Hepatocyte (in vitro differentiated cells): Measurements from ENCODE around the gene FNIP2. TPM values are rescaled to one million over a fixed set of nuclear protein-coding genes. Genes with fewer than 3 reads are reported as not detected.

Experiments
- DNase-seq: peaks from one replicate; pipeline ENCODE4 v3.0.0-alpha.2; 2016; ENCODE audit warnings: low spot score
- H2AFZ ChIP-seq: fragments of 200-600 bp; sonication (generic); 2 replicates; pipeline ENCODE4 v1.6.0; 2016; ENCODE audit warnings: antibody characterized with exemption, mild to moderate bottlenecking
- H3K27ac ChIP-seq: fragments of 200-600 bp; sonication (generic); 2 replicates; pipeline ENCODE4 v1.5.1; 2016; ENCODE audit warnings: mild to moderate bottlenecking
- H3K27me3 ChIP-seq: fragments of 200-600 bp; sonication (generic); 2 replicates; pipeline ENCODE4 v1.6.1; 2016
- H3K36me3 ChIP-seq: fragments of 200-600 bp; sonication (generic); replicated peaks from 2 replicates; pipeline ENCODE4 v1.5.1; 2016; ENCODE audit warnings: low read depth; ENCODE audit not compliant: insufficient read depth
- H3K4me1 ChIP-seq: fragments of 200-600 bp; sonication (generic); 2 replicates; pipeline ENCODE4 v1.5.1; 2016; ENCODE audit warnings: mild to moderate bottlenecking, moderate library complexity; ENCODE audit not compliant: insufficient read depth
- H3K4me2 ChIP-seq: fragments of 200-600 bp; sonication (generic); 2 replicates; pipeline ENCODE4 v1.6.0; 2016
- H3K4me3 ChIP-seq: fragments of 200-600 bp; sonication (generic); 2 replicates; pipeline ENCODE4 v1.5.1; 2016; ENCODE audit warnings: mild to moderate bottlenecking
- H3K79me2 ChIP-seq: fragments of 200-600 bp; sonication (generic); 2 replicates; pipeline ENCODE4 v1.6.0; 2017; ENCODE audit warnings: mild to moderate bottlenecking
- H3K9me2 ChIP-seq: fragments of 200-600 bp; sonication (generic); replicated peaks from 2 replicates; pipeline ENCODE4 v1.6.0; 2017; ENCODE audit warnings: mild to moderate bottlenecking; ENCODE audit not compliant: insufficient read depth
- H3K9me3 ChIP-seq: fragments of 200-600 bp; sonication (generic); 2 replicates; pipeline ENCODE4 v1.5.1; 2016; ENCODE audit warnings: low read depth, mild to moderate bottlenecking
- H4K20me1 ChIP-seq: fragments of 200-600 bp; sonication (generic); 2 replicates; pipeline ENCODE4 v1.6.0; 2016; ENCODE audit warnings: mild to moderate bottlenecking; ENCODE audit not compliant: insufficient read depth, poor library complexity, severe bottlenecking
- CTCF ChIP-seq: fragments of 200-600 bp; sonication (generic); IDR thresholded peaks from 2 replicates; pipeline ENCODE4 v1.5.1; 2016; ENCODE audit warnings: antibody characterized with exemption, mild to moderate bottlenecking; ENCODE audit not compliant: poor library complexity
- EZH2 ChIP-seq: fragments of 200-600 bp; sonication (generic); IDR thresholded peaks from 2 replicates; pipeline ENCODE4 v1.6.1; 2016; ENCODE audit warnings: antibody characterized with exemption, mild to moderate bottlenecking, borderline replicate concordance
- EZH2phosphoT487 ChIP-seq: fragments of 200-600 bp; sonication (generic); IDR thresholded peaks from one replicate; pipeline ENCODE4 v1.6.1; 2018; ENCODE audit warnings: antibody characterized with exemption, mild to moderate bottlenecking, low read depth, moderate library complexity; ENCODE audit not compliant: unreplicated experiment, severe bottlenecking
- WGBS: methylation state at CpG from one replicate; pipeline ENCODE4 v1.1.6; 2016; ENCODE audit warnings: low lambda C conversion rate; ENCODE audit errors: missing lambda C conversion rate; 5-methylcytosine and 5-hydroxymethylcytosine counted together
- polyA plus RNA-seq: library from polyadenylated mRNA; unstranded; fragments of >200 nt; fragmentation: Nextera tagmentation; extraction: Ambion mirVana; gene quantifications from 2 replicates; pipeline ENCODE4 v1.2.1, GENCODE V29; 2016
- total RNA-seq: library from RNA; depleted of rRNA; stranded (reverse); fragments of >200 nt; gene quantifications from 2 replicates; pipeline ENCODE4 v1.2.3, GENCODE V29; 2014

The FNIP2 gene
- total and polyA plus RNA-seq, 2 experiments from 2014 or later = 20.8 to 61.0 TPM

- Histone ChIP-seq H3K4me2 (no peak overlapping the region), H3K27ac (peak overlapping the region; percentile 49), H3K9me3 (no peaks in the 10 kb centered on the region), H3K27me3 (no peaks in the 10 kb centered on the region), H3K79me2 (no peaks in the 10 kb centered on the region), H3K4me3 (no peak overlapping the region), H4K20me1 (no peaks in the 10 kb centered on the region), H2AFZ (no peak overlapping the region), H3K4me1 (peaks cover 9% of the 10 kb centered on the region), H3K9me2 (no peaks in the 10 kb centered on the region), H3K36me3 (no peaks in the 10 kb centered on the region)
- no peak for TF ChIP-seq EZH2phosphoT487
- no peak for TF ChIP-seq EZH2
- no peak for TF ChIP-seq CTCF
- DNase-seq = no peak
- WGBS = 68% methylated on average over 2 of the region's 2 CpGs
Observed at GRCh38 chr4:158835226-158836001, 66.6 kb downstream of the FNIP2 start.

DNA sequence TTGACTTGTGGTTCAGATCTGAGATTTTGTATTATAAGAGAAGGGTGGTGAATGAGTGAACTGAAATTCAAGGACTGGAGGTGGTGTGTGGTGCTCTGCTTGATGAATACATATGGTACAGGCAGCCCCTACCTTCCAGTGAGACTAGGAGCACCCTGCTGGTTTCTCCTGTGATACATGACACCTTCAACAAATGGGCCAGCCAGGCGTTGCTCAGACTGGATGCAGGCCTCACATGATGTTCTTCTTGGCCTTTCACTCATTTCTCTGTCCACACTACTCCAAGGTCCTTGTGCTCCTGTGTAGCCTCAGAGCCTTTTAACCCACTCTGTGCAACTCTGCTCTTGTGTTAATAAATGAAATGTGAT lies 67.2 kb downstream of the FNIP2 start:
- no peaks in the 10 kb centered on the region for H3K9me2 ChIP-seq
- peaks cover 10% of the 10 kb centered on the region for H3K4me1 ChIP-seq
- H3K36me3 ChIP-seq = no peaks in the 10 kb centered on the region
- DNase-seq = no peak
- 80% methylated on average over 1 of the region's 1 CpG for WGBS
- H3K27ac ChIP-seq = peak overlapping the region; percentile 49
- no peak for TF ChIP-seq EZH2phosphoT487
- no peak overlapping the region for H3K4me3 ChIP-seq
- H3K79me2 ChIP-seq = no peaks in the 10 kb centered on the region
- H2AFZ ChIP-seq = no peak overlapping the region
- H3K4me2 ChIP-seq = no peak overlapping the region
- H4K20me1 ChIP-seq = no peaks in the 10 kb centered on the region
- no peaks in the 10 kb centered on the region for H3K9me3 ChIP-seq
- no peaks in the 10 kb centered on the region for H3K27me3 ChIP-seq

GRCh38 chr4:158836828-158837449 lies 68.1 kb downstream of the FNIP2 start:
- Histone ChIP-seq H3K4me3 (no peak overlapping the region), H3K27me3 (no peaks in the 10 kb centered on the region), H4K20me1 (no peaks in the 10 kb centered on the region), H3K9me2 (no peaks in the 10 kb centered on the region), H3K4me2 (no peak overlapping the region), H3K9me3 (no peaks in the 10 kb centered on the region), H3K36me3 (no peaks in the 10 kb centered on the region), H3K79me2 (no peaks in the 10 kb centered on the region), H2AFZ (no peak overlapping the region), H3K27ac (peak overlapping the region; percentile 74), H3K4me1 (peaks cover 14% of the 10 kb centered on the region)
- DNase-seq = no peak
- TF ChIP-seq EZH2phosphoT487 (no peak), EZH2 (no peak), CTCF (no peak)
- WGBS = 79% methylated on average over 4 of the region's 4 CpGs

DNA sequence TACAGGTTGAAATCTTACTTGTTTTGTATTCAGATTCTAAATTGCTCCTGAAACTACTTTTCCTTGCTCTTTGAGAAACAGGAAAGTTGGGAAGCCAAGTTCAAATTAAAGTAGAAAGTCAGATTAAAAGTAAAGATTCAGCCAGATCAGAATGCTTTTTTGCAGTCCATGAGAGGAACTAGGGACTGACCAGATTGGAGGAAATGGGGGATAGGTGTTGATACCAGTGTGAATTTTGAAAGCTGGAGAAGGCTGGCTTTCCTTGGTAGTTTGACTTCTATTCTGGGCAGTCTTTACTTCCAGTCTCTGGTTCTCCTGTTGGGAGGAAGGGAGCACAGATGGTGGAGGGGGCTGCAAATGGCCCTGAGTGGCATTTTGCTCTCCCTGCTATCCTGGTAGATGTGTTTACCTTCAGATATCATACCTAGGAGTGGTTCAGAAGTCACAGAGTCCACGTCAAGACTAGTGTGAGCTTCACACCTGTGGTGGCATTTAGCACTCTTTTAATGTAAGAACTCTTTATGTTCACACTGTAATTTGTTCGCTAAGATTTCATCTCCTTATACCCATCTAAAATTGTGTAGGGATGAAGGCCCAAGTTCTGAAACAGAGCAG lies 68.8 kb downstream of the FNIP2 start:
- peak overlapping the region; percentile 74 for H3K27ac ChIP-seq
- H3K4me3 ChIP-seq = no peak overlapping the region
- H3K9me3 ChIP-seq = no peaks in the 10 kb centered on the region
- H3K36me3 ChIP-seq = no peaks in the 10 kb centered on the region
- no peaks in the 10 kb centered on the region for H3K27me3 ChIP-seq
- peak overlapping the region; percentile 36 for H3K4me2 ChIP-seq
- no peak overlapping the region for H2AFZ ChIP-seq
- peak; percentile 33 for DNase-seq
- no peaks in the 10 kb centered on the region for H4K20me1 ChIP-seq
- no peak for TF ChIP-seq EZH2phosphoT487
- TF ChIP-seq EZH2 = no peak
- no peak for TF ChIP-seq CTCF
- H3K4me1 ChIP-seq = peaks cover 14% of the 10 kb centered on the region
- 71% methylated on average over 2 of the region's 2 CpGs for WGBS
- H3K9me2 ChIP-seq = no peaks in the 10 kb centered on the region
- H3K79me2 ChIP-seq = no peaks in the 10 kb centered on the region
